IPS-18c (cell line): ENCODE results near the gene RPTOR.
"Not testable (repeated sequence)": the region's sequence is repeated elsewhere in the genome, so short reads cannot be mapped to it uniquely, and the experiment has no call there.

Experiments used
- H3K4me3 ChIP-seq: 2 replicates; pipeline ENCODE4 v1.7.0; 2013; ENCODE audit warnings: low read depth, mild to moderate bottlenecking, low read length, moderate library complexity; ENCODE audit not compliant: insufficient read depth
- H3K9me3 ChIP-seq: one replicate; pipeline ENCODE4 v1.6.1; 2013; ENCODE audit warnings: mild to moderate bottlenecking, low read length, moderate library complexity; ENCODE audit not compliant: control insufficient read depth, insufficient read depth

Gene RPTOR

DNA sequence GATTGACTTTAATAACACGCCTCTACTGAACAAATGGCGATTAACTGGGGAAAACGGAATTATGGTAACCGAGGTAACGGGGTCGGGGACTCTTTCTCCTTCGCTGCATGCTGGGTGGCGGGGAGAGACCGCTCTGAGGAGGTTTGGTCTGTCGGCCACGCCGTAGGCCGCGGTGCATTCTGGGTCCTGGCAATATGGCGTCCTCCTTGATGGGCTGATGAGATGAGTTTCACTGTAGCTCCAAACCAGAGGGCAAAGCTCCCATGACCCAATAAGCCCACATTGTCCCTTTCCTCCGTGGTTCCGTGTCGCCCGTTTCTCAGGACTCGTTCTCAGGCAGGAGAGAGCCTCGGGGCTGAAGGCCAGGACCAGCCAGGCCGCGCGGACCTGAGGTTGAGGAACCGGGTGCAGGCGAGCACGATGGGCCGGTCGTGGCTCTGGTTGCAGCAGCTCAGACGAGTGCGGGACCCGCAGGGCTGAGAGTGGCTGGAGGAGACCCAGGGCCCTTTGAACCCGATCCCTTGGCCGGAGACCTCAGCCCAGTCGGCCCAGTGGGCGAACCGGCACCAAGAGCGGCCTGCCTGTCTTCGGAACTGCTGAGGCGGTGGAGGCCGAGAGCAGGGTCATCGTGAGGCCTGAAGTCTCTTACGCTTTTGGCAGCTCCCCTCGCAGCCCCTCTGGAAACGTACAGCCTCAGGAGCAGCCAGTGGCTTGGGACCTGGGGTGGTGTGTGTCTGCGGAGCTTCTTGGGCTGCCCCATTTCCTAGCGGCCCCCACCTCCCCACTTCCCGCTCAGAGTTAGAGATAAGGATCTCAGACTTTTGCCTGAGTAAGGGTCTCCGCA lies at the start of gene RPTOR:
Gene RPTOR, plus strand, starts transcription at position 184 of the 844 bp plus-strand sequence. CDS start 792 bp downstream, outside the sequence.
- Histone ChIP-seq H3K9me3 (no peaks in the 10 kb centered on the region), H3K4me3 (peak within 1 kb of the TSS; percentile 92)

DNA sequence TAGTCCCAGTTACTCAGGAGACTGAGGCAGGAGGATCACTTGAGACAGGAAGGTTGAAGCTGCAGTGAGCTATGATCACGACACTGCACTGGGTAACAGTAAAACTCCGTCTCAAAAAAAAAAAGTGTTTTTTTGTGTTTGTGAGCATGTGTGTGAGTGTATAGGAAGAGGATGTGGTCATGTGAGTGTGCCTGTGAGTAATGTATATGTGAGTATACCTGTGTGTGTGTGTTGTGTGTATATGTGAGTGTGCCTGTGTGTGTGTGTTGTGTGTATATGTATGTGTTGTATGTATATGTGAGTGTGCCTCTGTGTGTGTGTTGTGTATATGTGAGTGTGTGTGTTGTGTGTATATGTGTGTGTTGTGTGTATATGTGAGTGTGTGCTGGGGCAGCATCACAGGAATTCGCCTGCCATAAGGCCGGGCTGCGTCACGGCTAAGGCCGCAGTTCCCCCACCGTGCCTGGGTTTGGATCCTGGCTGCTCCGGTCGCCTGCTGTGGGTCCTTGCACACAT lies 46.9 kb upstream of the RPTOR start:
- Histone ChIP-seq H3K4me3 (no peak overlapping the region), H3K9me3 (no peaks in the 10 kb centered on the region)

DNA sequence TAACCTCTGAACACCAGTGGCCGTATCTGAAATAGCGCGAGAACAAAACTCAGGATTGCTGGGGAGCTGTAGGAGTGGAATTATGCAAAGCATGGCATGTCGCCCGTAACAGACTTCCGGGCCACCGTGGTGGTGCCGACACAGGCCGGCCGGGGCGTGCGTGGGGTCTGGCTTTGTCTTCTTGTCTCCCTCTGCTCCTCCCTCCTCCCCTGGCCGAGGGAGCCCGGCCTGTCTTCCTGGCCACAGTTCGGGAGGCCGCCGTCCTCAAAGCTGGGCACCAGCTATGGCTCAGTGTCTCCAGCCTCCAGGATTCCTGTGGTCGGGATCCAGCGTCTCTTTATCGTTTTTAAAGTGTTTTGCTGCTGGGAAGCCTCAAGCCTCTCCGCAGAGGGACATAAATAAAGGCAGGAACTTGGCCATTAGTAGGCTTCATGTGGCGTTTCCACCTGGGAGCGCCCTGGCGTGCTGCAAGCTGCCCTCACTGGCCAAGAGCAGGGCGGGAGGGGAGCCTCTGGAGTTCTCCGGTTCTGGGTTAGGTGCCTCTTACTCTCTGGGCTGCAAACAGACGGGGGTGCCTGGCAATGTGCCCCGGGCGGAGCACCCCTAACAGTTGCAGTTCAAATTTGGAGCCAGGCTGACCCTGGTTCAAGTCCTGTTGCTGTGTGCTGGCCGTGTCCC lies 46.3 kb upstream of the RPTOR start:
- no peaks in the 10 kb centered on the region for H3K9me3 ChIP-seq
- H3K4me3 ChIP-seq, result no peak overlapping the region

DNA sequence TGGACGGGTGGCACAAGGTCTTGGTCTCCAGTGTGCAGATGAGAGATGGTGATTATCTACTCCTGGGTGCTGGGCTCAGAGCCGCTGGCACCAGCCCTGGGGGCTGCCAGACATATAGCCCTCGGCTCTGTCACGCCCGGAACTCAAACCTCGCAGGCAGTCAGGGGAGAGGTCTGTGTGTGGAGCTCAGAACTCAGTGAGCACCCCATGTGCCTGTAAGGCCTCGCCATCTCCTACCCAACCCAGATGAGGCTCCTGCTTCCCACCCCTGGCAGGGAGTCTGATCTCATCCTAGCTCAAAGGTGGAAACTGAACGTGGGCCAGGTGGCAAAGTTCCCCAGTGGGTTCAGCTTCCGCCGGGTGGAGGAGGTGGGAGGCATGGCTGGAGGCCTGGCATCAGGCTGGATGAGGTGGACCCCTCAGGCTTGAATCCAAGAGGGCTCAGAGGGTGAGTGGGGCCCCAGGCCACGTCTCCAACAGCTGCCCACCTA lies 45.7 kb upstream of the RPTOR start:
- Histone ChIP-seq H3K4me3 (no peak overlapping the region), H3K9me3 (no peaks in the 10 kb centered on the region)

DNA sequence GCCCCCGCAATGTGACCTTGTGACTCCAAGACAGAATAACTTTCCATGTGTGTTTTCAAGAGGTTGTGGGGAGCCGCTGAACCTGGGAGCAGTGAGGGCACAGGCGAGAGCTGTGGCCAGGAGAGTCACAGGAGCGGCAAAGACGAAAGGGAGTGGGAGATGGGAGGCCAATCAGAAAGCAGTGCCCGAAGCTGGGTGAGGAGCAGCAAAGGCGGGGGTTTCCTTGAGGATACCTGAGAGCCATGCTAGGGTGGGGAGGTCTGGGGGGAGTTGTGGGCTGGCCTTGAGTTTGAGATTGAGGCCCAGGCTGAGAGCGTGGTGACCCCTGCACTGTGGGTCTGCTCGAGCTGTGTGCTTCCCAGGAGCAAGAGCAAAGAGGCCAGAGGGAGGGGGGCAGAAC lies 45.1 kb upstream of the RPTOR start:
- no peaks in the 10 kb centered on the region for H3K9me3 ChIP-seq
- H3K4me3 ChIP-seq, result no peak overlapping the region

- H3K4me3 ChIP-seq, result no peak overlapping the region
Observed at GRCh38 chr17:80499961-80500665, 44.5 kb upstream of the RPTOR start.

DNA sequence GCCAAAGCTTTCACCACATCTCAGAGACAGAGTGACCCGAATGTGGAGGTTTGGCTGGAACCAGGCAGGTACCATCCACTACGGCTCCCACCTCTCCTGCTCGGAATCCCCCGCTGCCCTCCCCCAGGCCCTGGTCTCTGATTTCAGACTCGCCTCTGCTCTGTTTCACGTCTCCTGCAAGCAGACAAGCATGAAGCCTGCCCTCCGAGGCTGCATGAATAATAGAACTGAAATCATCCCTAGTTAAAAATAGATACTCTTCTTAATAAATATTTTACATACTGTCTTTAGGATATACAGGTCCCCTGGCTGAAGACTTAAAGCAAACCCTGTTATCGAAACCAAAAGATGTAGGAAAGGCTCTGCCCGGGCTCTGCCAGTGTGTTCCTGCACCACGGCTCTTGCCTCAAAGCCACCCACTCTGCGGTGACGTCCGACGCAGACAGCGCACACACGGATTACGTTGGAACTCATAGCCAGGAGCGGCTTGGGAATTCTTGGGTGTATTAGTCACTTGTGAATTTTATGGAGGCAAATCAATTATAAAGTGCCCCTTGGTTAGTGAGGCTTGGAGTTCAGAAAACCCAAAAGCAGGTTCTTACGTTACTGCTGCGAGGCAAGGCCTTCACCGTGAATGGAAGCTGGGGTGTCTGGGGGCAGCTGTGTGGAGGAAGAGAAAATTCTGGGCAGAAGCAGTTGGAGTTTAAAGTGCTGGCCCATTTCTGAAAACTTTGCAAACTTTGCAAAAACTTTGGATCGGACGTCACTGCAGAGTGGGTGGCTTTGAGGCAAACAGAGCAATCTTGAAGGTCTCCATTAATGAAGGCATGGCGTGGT lies 42.7 kb upstream of the RPTOR start:
- no peaks in the 10 kb centered on the region for H3K9me3 ChIP-seq
- H3K4me3 ChIP-seq, result no peak overlapping the region

More at GRCh38 chr17:80499961-80500665, 44.5 kb upstream of the RPTOR start:
- H3K9me3 ChIP-seq, result no peaks in the 10 kb centered on the region

DNA sequence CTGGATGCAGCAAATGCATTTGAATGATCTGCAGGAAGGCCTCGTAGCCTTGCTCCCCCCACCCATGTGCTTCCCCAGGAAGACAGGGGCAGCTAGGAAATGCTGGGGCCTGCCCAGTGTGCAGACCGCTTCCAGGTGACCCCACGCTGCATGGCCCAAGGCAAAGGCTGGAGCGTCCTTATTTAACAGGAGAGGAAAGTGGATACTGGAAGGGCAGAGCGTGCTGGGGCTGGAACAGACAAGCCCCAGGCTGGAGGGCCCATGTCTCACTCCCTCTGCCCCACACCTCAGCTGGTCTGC lies 42.1 kb upstream of the RPTOR start:
- H3K4me3 ChIP-seq, result no peak overlapping the region
- no peaks in the 10 kb centered on the region for H3K9me3 ChIP-seq

- Histone ChIP-seq H3K9me3 (no peaks in the 10 kb centered on the region), H3K4me3 (no peak overlapping the region)
Observed at GRCh38 chr17:80503031-80503430, 41.6 kb upstream of the RPTOR start.

DNA sequence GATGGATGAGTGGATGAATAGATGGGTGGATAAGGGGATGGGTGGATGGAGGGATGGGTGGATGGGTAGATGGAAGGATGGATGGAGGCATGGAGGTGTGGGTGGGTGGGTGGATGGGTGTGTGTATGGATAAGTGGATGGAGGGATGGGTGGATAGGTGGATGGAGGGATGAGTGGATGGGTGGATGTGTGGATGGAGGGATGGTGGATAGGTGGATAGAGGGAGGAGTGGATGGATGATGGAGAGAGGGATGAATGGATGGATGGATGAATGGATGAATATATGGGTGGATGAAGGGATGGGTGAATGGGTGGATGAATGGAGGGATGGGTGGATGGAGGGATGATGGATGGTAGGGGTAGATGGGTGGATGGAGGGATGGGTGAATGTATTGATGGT lies 40.7 kb upstream of the RPTOR start:
- H3K4me3 ChIP-seq, result no peak overlapping the region

DNA sequence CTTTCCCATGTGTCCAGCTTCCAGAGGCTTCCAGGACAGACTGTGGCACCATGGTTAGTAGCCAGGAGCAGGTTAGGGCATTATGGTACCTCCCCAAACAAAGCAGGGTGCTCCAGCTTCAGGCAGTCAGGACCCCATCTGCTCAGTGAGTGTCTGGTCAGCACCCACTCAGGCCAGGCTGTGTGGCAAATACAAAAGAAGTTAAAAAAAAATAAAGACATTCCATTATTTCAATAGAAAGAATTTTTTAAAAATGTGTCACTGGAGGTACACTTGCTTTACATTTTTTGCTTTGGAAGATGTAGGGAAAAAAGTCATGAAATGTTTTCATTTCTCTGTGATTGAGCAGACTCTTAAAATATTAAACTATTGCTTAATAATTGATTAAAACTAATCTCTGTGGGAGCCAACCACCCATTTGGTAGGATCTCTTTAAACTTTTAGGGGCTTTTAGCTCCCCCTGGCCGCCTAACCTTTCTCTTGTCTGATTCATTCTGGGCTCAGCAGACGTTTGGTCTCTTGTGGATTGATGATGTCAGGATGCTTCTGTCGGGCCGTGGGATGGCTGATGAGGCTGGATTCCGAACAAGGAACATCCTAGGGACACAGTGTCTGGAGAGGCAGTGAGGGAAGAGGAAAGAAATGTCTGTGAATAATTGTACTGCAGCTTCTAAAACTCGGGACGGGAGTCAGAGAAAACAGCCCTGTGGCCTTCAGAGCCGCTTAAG lies 39.8 kb upstream of the RPTOR start:
- Histone ChIP-seq H3K9me3 (no peaks in the 10 kb centered on the region), H3K4me3 (no peak overlapping the region)

More for the DNA sequence above, 40.7 kb upstream of the RPTOR start:
- H3K9me3 ChIP-seq, result no peaks in the 10 kb centered on the region

DNA sequence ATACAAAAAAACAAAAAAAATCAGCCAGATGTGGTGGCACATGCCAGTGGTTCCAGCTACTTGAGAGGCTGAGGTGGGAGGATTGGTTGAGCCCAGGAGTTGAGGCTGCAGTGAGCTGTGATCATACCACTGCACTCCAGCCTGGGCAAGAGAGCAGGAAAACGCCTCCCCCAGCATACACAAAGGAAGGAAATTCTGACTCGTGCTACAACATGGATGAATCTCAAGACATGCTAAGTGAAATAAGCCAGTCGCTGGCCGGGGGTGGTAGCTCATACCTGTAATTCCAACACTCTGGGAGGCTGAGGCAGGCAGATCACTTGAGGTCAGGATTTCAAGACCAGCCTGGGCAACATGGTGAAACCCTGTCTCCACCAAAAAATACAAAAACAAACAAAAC lies 37.5 kb upstream of the RPTOR start:
- not testable (repeated sequence) for H3K9me3 ChIP-seq, H3K4me3 ChIP-seq

DNA sequence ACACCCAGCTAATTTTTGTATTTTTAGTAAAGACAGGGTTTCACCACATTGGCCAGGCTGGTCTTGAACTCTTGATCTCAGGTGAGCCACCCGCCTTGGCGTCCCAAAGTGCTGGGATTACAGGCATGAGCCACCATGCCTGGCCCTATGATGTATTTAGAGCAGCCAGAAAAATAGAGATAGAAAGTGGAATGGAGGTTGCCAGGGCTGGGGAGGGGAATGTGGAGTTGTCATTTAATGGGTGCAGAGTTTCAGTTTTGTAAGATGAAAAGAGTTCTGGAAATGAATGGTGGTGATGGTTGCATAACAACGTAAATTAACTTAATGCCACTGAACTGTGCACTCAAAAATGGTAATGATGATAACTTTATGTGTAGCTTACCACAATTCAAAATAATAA lies 36.7 kb upstream of the RPTOR start:
- Histone ChIP-seq H3K9me3 (no peaks in the 10 kb centered on the region), H3K4me3 (no peak overlapping the region)

GRCh38 chr17:80509311-80509710 lies 35.3 kb upstream of the RPTOR start:
- H3K9me3 ChIP-seq, result no peaks in the 10 kb centered on the region

GRCh38 chr17:80510132-80510531 lies 34.5 kb upstream of the RPTOR start:
- Histone ChIP-seq H3K4me3 (no peak overlapping the region), H3K9me3 (no peaks in the 10 kb centered on the region)

More at GRCh38 chr17:80509311-80509710, 35.3 kb upstream of the RPTOR start:
- H3K4me3 ChIP-seq, result no peak overlapping the region

DNA sequence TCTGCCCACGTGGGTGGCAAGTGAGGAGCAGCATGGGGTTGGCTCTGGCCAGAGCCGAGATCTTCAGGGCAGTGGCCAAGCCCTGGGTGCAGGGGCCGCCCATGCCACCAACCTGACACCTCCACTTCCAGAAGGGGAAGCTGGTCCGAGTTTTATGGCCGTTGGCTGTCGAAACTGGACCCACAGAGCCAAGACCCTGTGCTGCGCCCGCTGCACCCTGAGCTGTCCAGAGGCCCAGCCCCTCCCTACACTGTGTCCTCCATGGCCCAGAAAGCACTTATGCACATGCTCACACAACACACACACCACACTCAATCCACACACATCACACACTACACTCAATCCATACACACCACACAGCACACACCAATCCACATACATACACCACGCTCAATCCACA lies 33.9 kb upstream of the RPTOR start:
- H3K9me3 ChIP-seq, result no peaks in the 10 kb centered on the region
- H3K4me3 ChIP-seq, result no peak overlapping the region
